Peyer's patch (tissue), 4 donors: ENCODE data around the gene DPYD. TPM values are rescaled to one million over a fixed set of nuclear protein-coding genes. Genes with fewer than 3 reads are reported as not detected.

Experiments
- DNase-seq, 3 donors: peaks; one replicate each; pipeline ENCODE4 v3.0.0-alpha.2; 2017 to 2019
- H3K27ac ChIP-seq, 4 donors: fragments of 200-600 bp; sonication (generic); one replicate each; pipeline ENCODE4 v1.5.1; 2016 to 2019
- H3K27me3 ChIP-seq, 2 donors: fragments of 200-600 bp; sonication (generic); one replicate each; pipeline ENCODE4 v1.5.1; 2019
- H3K36me3 ChIP-seq, 3 donors: fragments of 200-600 bp; sonication (generic); one replicate each; pipeline ENCODE4 v1.5.1; 2016 to 2019
- H3K4me1 ChIP-seq, 4 donors: fragments of 200-600 bp; sonication (generic); one replicate each; pipeline ENCODE4 v1.5.1; 2016 to 2019
- H3K4me3 ChIP-seq, 4 donors: fragments of 200-600 bp; sonication (generic); 1 replicate in 3 of 4; 2 replicates in 1 of 4; pipeline ENCODE4 v1.5.1; 2016 to 2019; ENCODE audit warnings: mild to moderate bottlenecking in 1 of 4
- H3K9me3 ChIP-seq, 4 donors: fragments of 200-600 bp; sonication (generic); one replicate each; pipeline ENCODE4 v1.5.1; 2016 to 2019; ENCODE audit warnings: mild to moderate bottlenecking in 1 of 4
- CTCF ChIP-seq, 6 experiments: fragments of 450-650 bp in 4 of 6; fragments of 200-600 bp in 2 of 6; sonication (generic) in 1 of 6; IDR thresholded peaks; one replicate each; pipeline ENCODE4 v1.5.1; 2017 to 2019; ENCODE audit warnings: antibody characterized with exemption in 6 of 6, mild to moderate bottlenecking in 3 of 6, moderate library complexity in 1 of 6
- POLR2A ChIP-seq, 2 donors: fragments of 450-650 bp; IDR thresholded peaks; one replicate each; pipeline ENCODE4 v1.5.1; 2017; ENCODE audit warnings: antibody characterized with exemption in 2 of 2, mild to moderate bottlenecking in 2 of 2, moderate library complexity in 2 of 2
- total RNA-seq, 4 donors: library from RNA; depleted of rRNA; stranded (reverse); fragments of >200 nt; gene quantifications; one replicate each; pipeline ENCODE4 v1.1.0, GENCODE V29; 2016

DPYD gene
- total RNA-seq, 4 donors from 2014 or later, result 30.8 to 39.7 (median 36.4) TPM

DNA sequence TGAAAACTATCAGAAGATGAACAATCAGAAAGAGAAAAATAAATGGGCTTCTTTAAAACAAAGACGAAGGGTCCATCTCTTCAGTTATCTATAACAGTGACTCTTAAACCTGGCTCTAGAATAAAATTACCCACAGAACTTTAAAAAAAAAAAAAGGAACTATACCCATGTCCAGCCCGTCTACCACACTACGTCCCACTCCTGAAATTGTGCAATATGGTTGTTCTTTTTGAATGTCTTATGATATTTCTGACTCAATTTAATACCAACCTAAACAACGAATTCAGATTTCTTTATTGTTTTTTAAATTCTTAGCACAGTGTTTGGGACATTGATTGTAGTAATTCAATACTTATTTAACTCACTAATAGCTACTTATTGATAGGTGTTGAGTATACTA is 246.3 kb downstream of the DPYD start:
- Histone ChIP-seq H3K36me3 (peaks cover 0 to 5% (median 0%) of the 10 kb centered on the region in 3 donors), H3K27ac (no peak overlapping the region), H3K4me1 (no peaks in the 10 kb centered on the region), H3K27me3 (no peaks in the 10 kb centered on the region), H3K9me3 (no peaks in the 10 kb centered on the region), H3K4me3 (no peak overlapping the region)
- no peak for DNase-seq
- no peak for TF ChIP-seq CTCF (IDR thresholded peaks at IDR 0.05)
- TF ChIP-seq POLR2A (IDR thresholded peaks at IDR 0.05), result no peak

DNA sequence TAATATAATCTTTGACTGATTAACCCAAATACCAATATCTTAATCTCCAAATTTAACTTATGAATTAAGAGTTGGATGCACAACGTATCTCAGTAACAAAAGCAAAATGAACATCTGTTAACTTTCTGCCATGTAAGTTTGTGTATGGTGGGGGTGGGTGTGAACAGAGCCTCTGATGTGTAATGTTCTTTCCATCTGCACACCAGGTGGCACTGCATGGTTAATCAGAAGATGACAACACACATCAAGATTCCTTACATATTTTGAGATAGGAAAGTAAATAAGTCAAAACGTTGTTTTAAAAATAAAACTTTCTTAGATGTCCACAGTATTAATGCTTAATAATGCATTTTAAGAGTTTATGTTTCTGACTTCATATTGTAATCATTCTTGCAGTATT is 251.9 kb downstream of the DPYD start:
- Histone ChIP-seq H3K27ac (no peak overlapping the region), H3K9me3 (no peaks in the 10 kb centered on the region), H3K27me3 (no peaks in the 10 kb centered on the region), H3K4me3 (no peak overlapping the region), H3K36me3 (no peaks in the 10 kb centered on the region), H3K4me1 (no peaks in the 10 kb centered on the region)
- TF ChIP-seq POLR2A (IDR thresholded peaks at IDR 0.05) (no peak), CTCF (IDR thresholded peaks at IDR 0.05) (peak in 3 of 6 experiments; percentile 47 to 62 (median 49))
- peak in 1 of 3 donors; percentile 53 for DNase-seq

- Histone ChIP-seq H3K27ac (no peak overlapping the region), H3K4me3 (no peak overlapping the region), H3K36me3 (no peaks in the 10 kb centered on the region), H3K9me3 (no peaks in the 10 kb centered on the region), H3K4me1 (no peaks in the 10 kb centered on the region), H3K27me3 (no peaks in the 10 kb centered on the region)
- no peak for TF ChIP-seq POLR2A (IDR thresholded peaks at IDR 0.05)
- TF ChIP-seq CTCF (IDR thresholded peaks at IDR 0.05), result no peak
- DNase-seq, result no peak
These were observed 260.3 kb downstream of the DPYD start for GRCh38 chr1:97660431-97661105.

GRCh38 chr1:97654876-97655585 is 265.8 kb downstream of the DPYD start:
- TF ChIP-seq CTCF (IDR thresholded peaks at IDR 0.05) (no peak), POLR2A (IDR thresholded peaks at IDR 0.05) (no peak)

DNA sequence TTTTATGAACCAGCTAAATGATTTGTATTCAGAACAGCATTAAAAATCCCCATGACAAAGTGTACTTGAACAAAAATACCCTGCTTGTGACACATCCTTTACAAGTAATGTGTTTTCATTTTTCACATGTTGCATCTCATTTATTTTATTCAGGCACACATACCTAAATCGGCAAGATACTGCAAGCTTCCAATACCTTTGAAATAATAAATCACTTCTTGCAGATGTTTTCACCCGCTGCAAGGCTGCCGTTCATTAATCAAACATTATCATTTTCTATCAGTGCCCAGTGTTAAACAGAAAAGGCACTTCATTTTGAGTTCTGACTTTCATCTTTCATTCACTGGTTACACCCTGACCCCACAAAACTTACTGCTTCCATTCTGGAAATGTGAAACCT is 269.6 kb downstream of the DPYD start:
- Histone ChIP-seq H3K4me1 (no peaks in the 10 kb centered on the region), H3K4me3 (no peak overlapping the region), H3K27ac (no peak overlapping the region), H3K9me3 (peaks cover 0 to 2% (median 0%) of the 10 kb centered on the region in 4 donors), H3K36me3 (no peaks in the 10 kb centered on the region), H3K27me3 (no peaks in the 10 kb centered on the region)
- DNase-seq, result no peak
- TF ChIP-seq CTCF (IDR thresholded peaks at IDR 0.05), result no peak

More at GRCh38 chr1:97654876-97655585, 265.8 kb downstream of the DPYD start:
- Histone ChIP-seq H3K9me3 (no peaks in the 10 kb centered on the region), H3K4me1 (no peaks in the 10 kb centered on the region), H3K4me3 (no peak overlapping the region), H3K36me3 (no peaks in the 10 kb centered on the region), H3K27me3 (no peaks in the 10 kb centered on the region), H3K27ac (no peak overlapping the region)
- no peak for DNase-seq
